Endometrium (tissue), 2 donors: ENCODE data around the gene KCNJ16.

Source experiments
- FAIRE-seq: peaks from 2 replicates; lab custom pipeline; 2012; peaks lifted over from hg19 to GRCh38; lab: Jason Lieb, UNC
- donor health status: control.
- donor health status: control.

Gene KCNJ16

GRCh38 chr17:70070305-70071027 is 4.6 kb upstream of the KCNJ16 start:
- no peak for FAIRE-seq

GRCh38 chr17:70071127-70071526 is 3.9 kb upstream of the KCNJ16 start:
- FAIRE-seq, result no peak

GRCh38 chr17:70071620-70072019 is 3.4 kb upstream of the KCNJ16 start:
- FAIRE-seq, result no peak

- FAIRE-seq, result peak; percentile 55
These were observed 2.3 kb upstream of the KCNJ16 start for GRCh38 chr17:70072546-70073309.

GRCh38 chr17:70073310-70073709 is 1.7 kb upstream of the KCNJ16 start:
- no peak for FAIRE-seq

GRCh38 chr17:70073799-70074198 is 1.2 kb upstream of the KCNJ16 start:
- no peak for FAIRE-seq

- no peak for FAIRE-seq
These were observed 692 bp upstream of the KCNJ16 start for GRCh38 chr17:70074236-70074830.

GRCh38 chr17:70076189-70076588 is 1.2 kb downstream of the KCNJ16 start:
- FAIRE-seq, result no peak

GRCh38 chr17:70076831-70077230 is 1.8 kb downstream of the KCNJ16 start:
- FAIRE-seq, result no peak

- FAIRE-seq, result no peak
These were observed 3.5 kb downstream of the KCNJ16 start for GRCh38 chr17:70078549-70078948.

- FAIRE-seq, result no peak
These were observed 4.0 kb downstream of the KCNJ16 start for GRCh38 chr17:70078994-70079531.

GRCh38 chr17:70080541-70081347 is 5.7 kb downstream of the KCNJ16 start:
- no peak for FAIRE-seq

- FAIRE-seq, result no peak
These were observed 6.9 kb downstream of the KCNJ16 start for GRCh38 chr17:70081885-70082284.

GRCh38 chr17:70084476-70084875 is 9.5 kb downstream of the KCNJ16 start:
- FAIRE-seq, result no peak

GRCh38 chr17:70086516-70086915 is 11.5 kb downstream of the KCNJ16 start:
- FAIRE-seq, result no peak

GRCh38 chr17:70089513-70090148 is 14.6 kb downstream of the KCNJ16 start:
- FAIRE-seq, result peak; percentile 85

- FAIRE-seq, result no peak
These were observed 16.1 kb downstream of the KCNJ16 start for GRCh38 chr17:70091005-70091568.

- no peak for FAIRE-seq
These were observed 16.7 kb downstream of the KCNJ16 start for GRCh38 chr17:70091696-70092095.

- FAIRE-seq, result no peak
These were observed 18.1 kb downstream of the KCNJ16 start for GRCh38 chr17:70093163-70093562.

- FAIRE-seq, result no peak
These were observed 20.4 kb downstream of the KCNJ16 start for GRCh38 chr17:70095455-70095854.

GRCh38 chr17:70096861-70097260 is 21.8 kb downstream of the KCNJ16 start:
- no peak for FAIRE-seq
